Fibroblast of lung (primary cell): ENCODE data around the gene PDP2.

Experiments used
- CTCF ChIP-seq, 2 donors: IDR thresholded peaks in 1 of 2; conservative IDR thresholded peaks in 1 of 2; 1 replicate in 1 of 2; 2 replicates in 1 of 2; pipeline ENCODE4 v1.5.1; 2011 to 2012; ENCODE audit warnings: low read length in 2 of 2, control low read depth in 1 of 2, inconsistent platforms in 1 of 2, low read depth in 1 of 2, mild to moderate bottlenecking in 1 of 2
- EZH2 ChIP-seq: IDR thresholded peaks from 2 replicates; pipeline ENCODE4 v1.5.1; 2012; ENCODE audit warnings: low read length, control low read depth, mild to moderate bottlenecking; ENCODE audit errors: missing control alignments

GRCh38 chr16:66910175-66910940 is 30.0 kb downstream of the PDP2 start:
- no peak for TF ChIP-seq EZH2
- TF ChIP-seq CTCF (conservative IDR thresholded peaks at IDR 0.05 in 1 of 2, IDR thresholded peaks at IDR 0.05 in 1 of 2; ENCODE audit: low read depth in 1 of 2, low read length in 2 of 2) = no peak
